ENCODE measurements around the gene IP6K1.

DNA sequence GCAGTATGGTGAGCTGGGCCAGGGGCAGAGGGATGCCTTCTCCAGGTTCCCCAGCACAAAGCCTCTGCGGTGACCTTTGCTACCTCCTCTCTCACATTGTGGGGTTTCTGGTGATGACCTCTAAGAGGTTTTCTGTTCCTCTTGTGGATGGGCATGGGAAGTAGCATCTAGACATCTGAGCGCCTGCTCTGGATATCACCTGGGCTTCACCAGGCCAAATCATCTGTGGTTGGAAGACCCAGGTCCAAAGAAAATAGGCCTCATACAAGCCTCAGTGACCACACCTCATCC, 105.2 kb downstream of the IP6K1 start:
- TF ChIP-seq, protein P1, sequence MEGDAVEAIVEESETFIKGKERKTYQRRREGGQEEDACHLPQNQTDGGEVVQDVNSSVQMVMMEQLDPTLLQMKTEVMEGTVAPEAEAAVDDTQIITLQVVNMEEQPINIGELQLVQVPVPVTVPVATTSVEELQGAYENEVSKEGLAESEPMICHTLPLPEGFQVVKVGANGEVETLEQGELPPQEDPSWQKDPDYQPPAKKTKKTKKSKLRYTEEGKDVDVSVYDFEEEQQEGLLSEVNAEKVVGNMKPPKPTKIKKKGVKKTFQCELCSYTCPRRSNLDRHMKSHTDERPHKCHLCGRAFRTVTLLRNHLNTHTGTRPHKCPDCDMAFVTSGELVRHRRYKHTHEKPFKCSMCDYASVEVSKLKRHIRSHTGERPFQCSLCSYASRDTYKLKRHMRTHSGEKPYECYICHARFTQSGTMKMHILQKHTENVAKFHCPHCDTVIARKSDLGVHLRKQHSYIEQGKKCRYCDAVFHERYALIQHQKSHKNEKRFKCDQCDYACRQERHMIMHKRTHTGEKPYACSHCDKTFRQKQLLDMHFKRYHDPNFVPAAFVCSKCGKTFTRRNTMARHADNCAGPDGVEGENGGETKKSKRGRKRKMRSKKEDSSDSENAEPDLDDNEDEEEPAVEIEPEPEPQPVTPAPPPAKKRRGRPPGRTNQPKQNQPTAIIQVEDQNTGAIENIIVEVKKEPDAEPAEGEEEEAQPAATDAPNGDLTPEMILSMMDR (IDR thresholded peaks at IDR 0.05), result no peak
- TF ChIP-seq POLR2A (IDR thresholded peaks at IDR 0.05) (no peak), EP300 (IDR thresholded peaks at IDR 0.05) (no peak)
